ENCODE data around the gene CNP. TPM values are rescaled to one million over a fixed set of nuclear protein-coding genes. Genes with fewer than 3 reads are reported as not detected.

CNP gene
- total RNA-seq, 1 donor from 2014 or later = 78.5 TPM

Other genes starting within 250 kb of the CNP start
- 0.17 and 0.45 TPM in 2 replicates for gene HAP1, start 232.2 kb upstream of the CNP start, total RNA-seq
- gene JUP, start 180.1 kb upstream of the CNP start, total RNA-seq = 268 and 464 TPM in 2 replicates
- gene P3H4, start 154.8 kb upstream of the CNP start, total RNA-seq = 32.3 and 42.5 TPM in 2 replicates
- gene FKBP10, start 153.8 kb upstream of the CNP start, total RNA-seq = 40.8 and 148 TPM in 2 replicates
- 43.4 and 74.0 TPM in 2 replicates for gene NT5C3B, start 130.6 kb upstream of the CNP start, total RNA-seq
- gene KLHL10, start 129.0 kb upstream of the CNP start, total RNA-seq = 0.15 TPM in 1 of 2 replicates, not detected in the other
- gene KLHL11, start 101.4 kb upstream of the CNP start, total RNA-seq = 30.6 and 39.7 TPM in 2 replicates
- gene ACLY, start 47.8 kb upstream of the CNP start, total RNA-seq = 343 and 387 TPM in 2 replicates
- gene ODAD4, start 36.2 kb upstream of the CNP start, total RNA-seq = 0.35 and 2.2 TPM in 2 replicates
- gene DNAJC7, start 50.6 kb downstream of the CNP start, total RNA-seq = 67.6 and 107 TPM in 2 replicates
- gene NKIRAS2, start 53.3 kb downstream of the CNP start, total RNA-seq = 33.5 and 41.4 TPM in 2 replicates
- gene C17orf113, start 83.8 kb downstream of the CNP start, total RNA-seq = 0.35 and 0.70 TPM in 2 replicates
- gene ZNF385C, start 131.7 kb downstream of the CNP start, total RNA-seq = 0.10 TPM in 1 of 2 replicates, not detected in the other
- gene DHX58, start 145.9 kb downstream of the CNP start, total RNA-seq = 9.3 and 15.5 TPM in 2 replicates
- 3.5 and 15.4 TPM in 2 replicates for gene KAT2A, start 154.6 kb downstream of the CNP start, total RNA-seq
- not detected in 2 replicates for gene HSPB9, start 156.0 kb downstream of the CNP start, total RNA-seq
- gene RAB5C, start 188.2 kb downstream of the CNP start, total RNA-seq = 83.9 and 129 TPM in 2 replicates
- gene KCNH4, start 214.3 kb downstream of the CNP start, total RNA-seq = not detected in 2 replicates
- gene HCRT, start 218.7 kb downstream of the CNP start, total RNA-seq = not detected in 2 replicates
- 30.6 and 69.0 TPM in 2 replicates for gene GHDC, start 227.7 kb downstream of the CNP start, total RNA-seq

Data from renal cortical epithelial cell (primary cell).